NCI-H1092 (cell line): ENCODE data around the gene DENND4B.

ENCODE experiments used
- DNase-seq: peaks from one replicate; lab custom pipeline; 2025; lab: John Stamatoyannopoulos, UW

The DENND4B gene

DNA sequence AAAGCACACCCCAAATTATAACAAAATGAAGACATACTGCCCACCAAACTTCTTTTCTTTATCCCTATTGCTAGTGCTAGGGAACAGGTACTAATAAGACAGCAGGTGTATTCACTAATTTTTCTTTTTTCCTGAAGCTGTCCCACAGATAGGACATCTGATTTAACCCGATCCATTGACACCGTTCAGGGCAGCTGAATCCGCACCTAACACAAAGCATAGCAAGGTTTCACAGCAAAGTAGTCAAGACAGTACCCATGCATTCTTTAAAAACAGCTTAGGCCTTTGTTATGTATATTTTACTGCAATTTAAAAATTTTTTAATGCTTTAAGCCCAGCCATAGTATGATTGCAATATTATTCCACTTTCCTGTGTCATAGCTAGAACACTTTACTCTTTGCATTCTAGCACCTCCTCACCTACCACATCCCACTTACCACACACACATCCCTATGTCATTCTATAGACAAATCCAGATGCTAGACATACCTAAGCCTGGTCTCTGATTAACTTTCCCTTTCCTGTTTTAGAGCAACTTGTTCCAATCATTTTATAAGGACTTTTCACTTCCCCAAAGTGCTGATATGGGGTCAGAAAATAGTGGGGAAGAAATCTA lies 64.1 kb downstream of the DENND4B start:
- DNase-seq, result no peak

DNA sequence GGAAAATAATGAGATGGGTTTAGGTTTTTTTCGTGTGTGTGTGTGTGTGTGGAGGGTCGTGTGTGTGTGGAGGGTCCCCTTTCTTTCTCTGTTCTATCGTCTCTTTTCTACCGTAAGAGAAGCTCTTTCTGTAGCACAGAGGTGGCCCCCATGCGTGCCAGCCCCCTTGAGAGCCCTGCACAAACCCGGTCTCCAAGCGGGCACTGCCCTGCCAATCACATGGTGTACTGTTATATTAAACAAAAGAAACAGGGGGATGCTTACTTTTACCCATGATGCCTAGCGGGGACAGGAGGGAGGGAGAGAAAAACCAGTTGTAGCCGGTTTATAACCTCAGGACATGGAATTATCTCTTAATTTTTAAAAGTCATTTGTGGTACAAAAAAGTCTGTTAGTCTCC lies 64.8 kb downstream of the DENND4B start:
- DNase-seq, result peak; percentile 89

DNA sequence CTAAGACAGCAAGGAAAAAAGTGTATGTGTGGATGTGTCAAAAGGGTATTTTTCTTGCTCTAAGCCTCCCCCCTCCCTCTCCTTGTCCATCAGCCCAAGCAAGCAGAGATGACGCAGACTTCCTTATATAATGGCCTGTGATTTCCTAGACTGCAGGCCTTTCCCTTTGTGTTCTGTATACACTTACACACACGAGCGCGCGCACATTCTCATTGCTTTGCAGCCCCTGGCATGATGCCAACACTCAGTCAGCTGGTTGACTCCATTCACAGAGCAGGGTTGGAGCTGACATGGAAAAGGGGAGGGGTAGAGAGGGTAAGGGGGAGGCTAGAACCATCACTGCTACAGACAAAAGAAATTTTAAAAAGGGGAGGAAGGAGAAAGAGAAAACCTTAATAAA lies 65.6 kb downstream of the DENND4B start:
- peak; percentile 99 for DNase-seq

DNA sequence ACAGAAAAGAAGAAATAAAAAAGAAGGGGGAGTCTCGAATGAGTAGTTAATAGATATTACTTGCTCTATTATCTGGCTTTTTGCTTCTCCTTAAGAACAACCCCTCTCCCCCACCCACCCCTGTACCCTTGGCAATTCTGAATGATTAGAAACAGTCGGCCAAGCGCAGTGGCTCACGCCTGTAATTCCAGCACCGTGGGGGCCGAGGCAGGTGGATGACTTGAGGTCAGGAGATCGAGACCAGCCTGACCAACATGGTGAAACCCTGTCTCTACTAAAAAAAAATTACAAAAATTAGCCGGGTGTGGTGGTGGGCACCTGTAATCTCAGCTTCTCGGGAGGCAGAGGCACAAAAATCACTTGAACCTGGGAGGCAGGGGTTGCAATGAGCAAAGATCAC lies 66.5 kb downstream of the DENND4B start:
- DNase-seq, result no peak
